Pancreas (tissue), 10 donors: Measurements from ENCODE around the gene TMEM38A. TPM values are rescaled to one million over a fixed set of nuclear protein-coding genes. Genes with fewer than 3 reads are reported as not detected.
"Not testable (repeated sequence)": the region's sequence is repeated elsewhere in the genome, so short reads cannot be mapped to it uniquely, and the experiment has no call there.

ENCODE experiments used
- ATAC-seq, 4 donors: fragments of 200-7000 bp; cut with Tn5 transposase; one replicate each; pipeline versions ENCODE4 v1.8.0 to v1.9.1; 2020; ENCODE audit warnings: mild to moderate bottlenecking in 4 of 4, moderate library complexity in 4 of 4
- DNase-seq, 6 donors: peaks; one replicate each; pipeline ENCODE4 v3.0.0-alpha.2; 2020
- FAIRE-seq: peaks from 2 replicates; lab custom pipeline; 2012; peaks lifted over from hg19 to GRCh38; lab: Jason Lieb, UNC
- H3K27ac ChIP-seq, 4 donors: fragments of 200-600 bp; sonication (generic); 1 replicate in 3 of 4; 2 replicates in 1 of 4; pipeline versions ENCODE4 v1.5.0 to v1.8.0; 2020
- H3K27me3 ChIP-seq, 4 donors: fragments of 200-600 bp; one replicate each; pipeline ENCODE4 v1.8.0; 2021
- H3K36me3 ChIP-seq, 3 donors: fragments of 200-600 bp; sonication (generic) in 1 of 3; one replicate each; pipeline versions ENCODE4 v1.5.0 to v1.8.0; 2020 to 2021
- H3K4me1 ChIP-seq, 3 donors: fragments of 200-600 bp; one replicate each; pipeline ENCODE4 v1.8.0; 2021
- H3K4me3 ChIP-seq, 4 donors: fragments of 200-600 bp; sonication (generic) in 2 of 4; one replicate each; pipeline versions ENCODE4 v1.5.0 to v1.8.0; 2020 to 2021
- H3K9me3 ChIP-seq, 4 donors: fragments of 200-600 bp; one replicate each; pipeline ENCODE4 v1.8.0; 2021
- CTCF ChIP-seq, 4 donors: fragments of 200-600 bp; sonication (generic) in 3 of 4; IDR thresholded peaks; one replicate each; pipeline versions ENCODE4 v1.5.0 to v1.8.0; 2021; ENCODE audit warnings: antibody characterized with exemption in 4 of 4
- WGBS, 2 donors: extraction: QIAGEN DNeasy Blood & Tissue Kit; methylation state at CpG; one replicate each; pipeline ENCODE4 v1.1.7; 2013; 5-methylcytosine and 5-hydroxymethylcytosine counted together
- intact Hi-C, 3 donors: fragments of 100-400 bp; cut with DNase I; formaldehyde crosslinking; loops; one replicate each; pipeline versions ENCODE4 v1.11.1 to v1.14.2; 2022
- polyA plus RNA-seq, 2 donors: library from polyadenylated mRNA; stranded (reverse); fragments of 200-250 nt; gene quantifications; one replicate each; pipeline ENCODE4 v1.2.3, GENCODE V29; 2013
- total RNA-seq, 6 donors: library from RNA; stranded (reverse); fragmentation: NEBNext Ultra II Directional in 4 of 6; extraction: Animal tissue kit (Norgen Biotek cat#: 25700) in 4 of 6; gene quantifications; one replicate each; pipeline versions ENCODE4 v1.2.1 to v1.2.4, GENCODE V29; 2021 to 2023
- donor health status: healthy with polysubstance abuse.
- donor health status: DM: no; HTN: no; CAD: no; lungs with moderate emphysema.
- donor health status: DM: no; HTN: no; CAD: no.
- donor health status: control.
- donor health status: control.
- donor health status: Bipolar disorder and iron deficiency.
- donor health status: DM: yes; HTN: yes; CAD: no.
- donor health status: DM: no; HTN: no; CAD: no.
- donor health status: DM: no; HTN: no; CAD: no.
- donor health status: DM: yes; HTN: yes; CAD: no.

The TMEM38A gene
- total and polyA plus RNA-seq, 8 donors: 1.2 to 4.0 (median 2.0) TPM

GRCh38 chr19:16659464-16659831, 1.5 kb upstream of the TMEM38A start:
- 1 to 2% methylated on average over 13 to 14 of the region's 14 CpGs for WGBS, 2 donors
- Histone ChIP-seq H3K4me3 (peak overlapping the region; percentile 63 to 83 (median 67)), H3K27me3 (no peaks in the 10 kb centered on the region), H3K27ac (peak overlapping the region in 3 of 4 donors; percentile 37 to 86 (median 66)), H3K4me1 (peaks cover 6 to 12% (median 10%) of the 10 kb centered on the region in 3 donors), H3K36me3 (peaks cover 3 to 9% (median 7%) of the 10 kb centered on the region in 3 donors), H3K9me3 (no peaks in the 10 kb centered on the region)
- FAIRE-seq (no peak), DNase-seq (no peak), ATAC-seq (no peak)
- TF ChIP-seq CTCF (IDR thresholded peaks at IDR 0.05): no peak
- intact Hi-C loops: no loop called here

- Histone ChIP-seq H3K4me3 (peak within 1 kb of the TSS; percentile 63 to 83 (median 67)), H3K27ac (peak within 1 kb of the TSS; percentile 37 to 86 (median 67)), H3K27me3 (no peaks in the 10 kb centered on the region), H3K9me3 (no peaks in the 10 kb centered on the region), H3K36me3 (peaks cover 3 to 9% (median 7%) of the 10 kb centered on the region in 3 donors), H3K4me1 (peaks cover 6 to 12% (median 10%) of the 10 kb centered on the region in 3 donors)
- FAIRE-seq: no peak
- no peak for TF ChIP-seq CTCF (IDR thresholded peaks at IDR 0.05)
- ATAC-seq: peak; percentile 95 to 98 (median 96)
- intact Hi-C loops: no loop called here
- DNase-seq: peak; percentile 97 to 100 (median 99)
- 1% methylated on average over 55 to 60 of the region's 60 CpGs for WGBS, 2 donors
These were observed 869 bp upstream of the TMEM38A start, which contains the start of gene SMIM7 for GRCh38 chr19:16659832-16660708. Gene SMIM7, minus strand, starts transcription at chr19:16660144. Its CDS starts 34 bp downstream, at chr19:16660110.

- WGBS, 2 donors: 2% methylated on average over 30 to 31 of the region's 31 CpGs
- no peak for ATAC-seq
- peak overlapping the region; percentile 57 to 68 (median 64) for H3K4me3 ChIP-seq
- intact Hi-C loops: no loop called here
- no peak for TF ChIP-seq CTCF (IDR thresholded peaks at IDR 0.05)
- DNase-seq: peak; percentile 19 to 80 (median 45)
- H3K9me3 ChIP-seq: no peaks in the 10 kb centered on the region
- FAIRE-seq: no peak
- no peak overlapping the region for H3K27ac ChIP-seq
- no peaks in the 10 kb centered on the region for H3K27me3 ChIP-seq
- peaks cover 6 to 12% (median 10%) of the 10 kb centered on the region in 3 donors for H3K4me1 ChIP-seq
- H3K36me3 ChIP-seq: peaks cover 0 to 5% (median 0%) of the 10 kb centered on the region in 3 donors
These were observed 618 bp downstream of the TMEM38A start for GRCh38 chr19:16661480-16662034.

- DNase-seq (no peak), ATAC-seq (no peak), FAIRE-seq (no peak)
- H3K27ac ChIP-seq: no peak overlapping the region
- 98 to 99% methylated on average over 5 of the region's 5 CpGs for WGBS, 2 donors
- H3K36me3 ChIP-seq: no peaks in the 10 kb centered on the region
- TF ChIP-seq CTCF (IDR thresholded peaks at IDR 0.05): no peak
- no peaks in the 10 kb centered on the region for H3K27me3 ChIP-seq
- intact Hi-C loops: no loop called here
- H3K9me3 ChIP-seq: no peaks in the 10 kb centered on the region
- H3K4me1 ChIP-seq: no peaks in the 10 kb centered on the region
- H3K4me3 ChIP-seq: no peak overlapping the region
These were observed 7.2 kb downstream of the TMEM38A start for GRCh38 chr19:16668176-16668575.

- H3K9me3 ChIP-seq, H3K36me3 ChIP-seq, H3K27me3 ChIP-seq, DNase-seq, ATAC-seq, H3K4me3 ChIP-seq, FAIRE-seq, H3K4me1 ChIP-seq, intact Hi-C loops, H3K27ac ChIP-seq: not testable (repeated sequence)
- WGBS, 2 donors: 93 to 99% methylated on average over 4 of the region's 4 CpGs
These were observed 7.8 kb downstream of the TMEM38A start for GRCh38 chr19:16668702-16669101.
